H1 (cell line): ENCODE measurements around the gene BICDL1. TPM values are rescaled to one million over a fixed set of nuclear protein-coding genes. Genes with fewer than 3 reads are reported as not detected.

ENCODE experiments used
- CTCF ChIA-PET: fragments of 300-600 bp; sonication (Branson Sonifier 250); formaldehyde crosslinking; loops from one replicate; lab custom pipeline; 2021; ENCODE audit not compliant: partially characterized antibody; lab: Charles Lee
- POLR2A ChIA-PET: fragments of 300-600 bp; sonication (Branson Sonifier 250); formaldehyde crosslinking; loops from one replicate; lab custom pipeline; 2021; ENCODE audit warnings: inconsistent platforms; ENCODE audit not compliant: partially characterized antibody; lab: Charles Lee
- DNase-seq, 2 experiments: peaks; one replicate each; pipeline versions ENCODE4 v3.0.0 to v3.0.0-alpha.2; 2010 to 2022; ENCODE audit warnings: low spot score in 2 of 2, low read depth in 1 of 2, mixed read lengths in 1 of 2
- FAIRE-seq: peaks from 2 replicates; lab custom pipeline; 2011; peaks lifted over from hg19 to GRCh38; lab: Jason Lieb, UNC
- H2AFZ ChIP-seq: 2 replicates; pipeline ENCODE4 v1.8.1; 2012; ENCODE audit warnings: low read length, inconsistent platforms
- H2AK5ac ChIP-seq: 2 replicates; pipeline ENCODE4 v1.6.1; 2013; ENCODE audit warnings: low read depth, low read length
- H2BK120ac ChIP-seq: replicated peaks from 2 replicates; pipeline ENCODE3; 2013; ENCODE audit warnings: low read depth, low read length, inconsistent platforms
- H2BK12ac ChIP-seq: 2 replicates; pipeline ENCODE4 v1.6.1; 2013; ENCODE audit warnings: low read depth, low read length
- H2BK15ac ChIP-seq: 2 replicates; pipeline ENCODE4 v1.6.1; 2013; ENCODE audit warnings: low read length
- H2BK20ac ChIP-seq: 2 replicates; pipeline ENCODE4 v1.6.1; 2013; ENCODE audit warnings: low read length
- H2BK5ac ChIP-seq: 2 replicates; pipeline ENCODE4 v1.6.1; 2013; ENCODE audit warnings: low read depth, low read length
- H3K14ac ChIP-seq: 2 replicates; pipeline ENCODE4 v1.6.1; 2013; ENCODE audit warnings: inconsistent platforms; ENCODE audit not compliant: insufficient read length
- H3K18ac ChIP-seq: 2 replicates; pipeline ENCODE4 v1.6.1; 2013; ENCODE audit warnings: low read length; ENCODE audit errors: extremely low read depth
- H3K23ac ChIP-seq: 2 replicates; pipeline ENCODE4 v1.6.1; 2013; ENCODE audit warnings: inconsistent platforms; ENCODE audit not compliant: insufficient read length
- H3K23me2 ChIP-seq: 2 replicates; pipeline ENCODE4 v1.6.1; 2013; ENCODE audit warnings: low read depth, low read length
- H3K27ac ChIP-seq: 2 replicates; pipeline ENCODE4 v1.6.1; 2011; ENCODE audit warnings: low read depth, low read length, inconsistent platforms
- H3K27me3 ChIP-seq, 4 experiments: replicated peaks in 1 of 4; 1 replicate in 1 of 4; 2 replicates in 3 of 4; pipeline versions ENCODE4 v1.6.1 to v1.8.1; 2011 to 2013; ENCODE audit warnings: low read length in 3 of 4, mild to moderate bottlenecking in 3 of 4, inconsistent platforms in 2 of 4, mixed read lengths in 2 of 4, moderate library complexity in 1 of 4; ENCODE audit not compliant: control insufficient read depth in 3 of 4, insufficient read depth in 3 of 4; ENCODE audit errors: extremely low read depth in 1 of 4
- H3K36me3 ChIP-seq, 4 experiments: 2 replicates each; pipeline versions ENCODE4 v1.6.1 to v1.8.1; 2011 to 2013; ENCODE audit warnings: mild to moderate bottlenecking in 4 of 4, low read length in 3 of 4, moderate library complexity in 2 of 4, control low read depth in 1 of 4, inconsistent platforms in 1 of 4; ENCODE audit not compliant: insufficient read depth in 4 of 4, control insufficient read depth in 2 of 4
- H3K4ac ChIP-seq: replicated peaks from 2 replicates; pipeline ENCODE3; 2013; ENCODE audit warnings: low read length, low read depth, mixed read lengths, inconsistent platforms; ENCODE audit not compliant: insufficient read length
- H3K4me1 ChIP-seq, 4 experiments: replicated peaks in 1 of 4; 1 replicate in 1 of 4; 2 replicates in 3 of 4; pipeline versions ENCODE4 v1.6.1 to v1.8.1; 2011 to 2013; ENCODE audit warnings: low read length in 3 of 4, inconsistent platforms in 2 of 4, mixed read lengths in 1 of 4; ENCODE audit not compliant: insufficient read depth in 4 of 4, control insufficient read depth in 3 of 4
- H3K4me2 ChIP-seq, 2 experiments: 2 replicates each; pipeline versions ENCODE4 v1.6.1 to v1.8.1; 2011 to 2013; ENCODE audit warnings: low read depth in 2 of 2, low read length in 2 of 2, control low read depth in 1 of 2, inconsistent platforms in 1 of 2, mild to moderate bottlenecking in 1 of 2; ENCODE audit not compliant: insufficient read depth in 1 of 2
- H3K4me3 ChIP-seq, 4 experiments: fragments of 200-600, 300-600 bp in 1 of 4; sonication (generic), shearing (Covaris generic), sonication (Bioruptor Twin) in 1 of 4; 2 replicates each; pipeline versions ENCODE4 v1.5.1 to v1.8.1; 2011 to 2016; ENCODE audit warnings: low read length in 4 of 4, low read depth in 3 of 4, control low read depth in 2 of 4, inconsistent platforms in 2 of 4, mild to moderate bottlenecking in 2 of 4, mixed read lengths in 1 of 4, moderate library complexity in 1 of 4; ENCODE audit not compliant: insufficient read depth in 2 of 4; ENCODE audit errors: extremely low read depth in 1 of 4
- H3K56ac ChIP-seq: replicated peaks from 2 replicates; pipeline ENCODE3; 2013; ENCODE audit warnings: low read depth, mild to moderate bottlenecking, mixed read lengths, low read length, inconsistent platforms; ENCODE audit not compliant: insufficient read length
- H3K79me1 ChIP-seq: 2 replicates; pipeline ENCODE4 v1.6.1; 2013; ENCODE audit warnings: low read depth, low read length, control low read depth
- H3K79me2 ChIP-seq, 2 experiments: 2 replicates each; pipeline versions ENCODE4 v1.6.1 to v1.8.1; 2012 to 2013; ENCODE audit warnings: low read length in 2 of 2, mild to moderate bottlenecking in 2 of 2, inconsistent platforms in 1 of 2; ENCODE audit not compliant: insufficient read depth in 2 of 2, control insufficient read depth in 1 of 2
- H3K9ac ChIP-seq, 4 experiments: replicated peaks in 1 of 4; 1 replicate in 1 of 4; 2 replicates in 3 of 4; pipeline versions ENCODE4 v1.6.1 to v1.8.1; 2011 to 2013; ENCODE audit warnings: low read depth in 3 of 4, low read length in 3 of 4, control low read depth in 2 of 4, mild to moderate bottlenecking in 2 of 4, moderate library complexity in 2 of 4, inconsistent platforms in 1 of 4; ENCODE audit errors: extremely low read depth in 1 of 4
- H3K9me3 ChIP-seq, 2 experiments: 2 replicates each; pipeline versions ENCODE4 v1.6.1 to v1.8.1; 2012 to 2013; ENCODE audit warnings: mild to moderate bottlenecking in 2 of 2, moderate library complexity in 2 of 2, control low read depth in 1 of 2, inconsistent platforms in 1 of 2, low read depth in 1 of 2, low read length in 1 of 2, mixed read lengths in 1 of 2; ENCODE audit not compliant: insufficient read depth in 2 of 2
- H4K20me1 ChIP-seq, 2 experiments: replicated peaks in 1 of 2; 2 replicates each; pipeline versions ENCODE3 to v1.8.1; 2011 to 2013; ENCODE audit warnings: inconsistent platforms in 2 of 2, low read length in 2 of 2, mild to moderate bottlenecking in 1 of 2; ENCODE audit not compliant: insufficient read depth in 2 of 2, control insufficient read depth in 1 of 2
- H4K5ac ChIP-seq: 2 replicates; pipeline ENCODE4 v1.6.1; 2013; ENCODE audit warnings: low read length, low read depth, mixed read lengths, inconsistent platforms; ENCODE audit not compliant: insufficient read length
- H4K8ac ChIP-seq: 2 replicates; pipeline ENCODE4 v1.8.0; 2013; ENCODE audit warnings: mild to moderate bottlenecking, moderate library complexity, low read length, inconsistent platforms; ENCODE audit not compliant: insufficient read depth; ENCODE audit errors: extremely low read depth
- H4K91ac ChIP-seq: replicated peaks from 2 replicates; pipeline ENCODE3; 2013; ENCODE audit warnings: low read length, mixed read lengths, inconsistent platforms; ENCODE audit not compliant: insufficient read length
- BACH1 ChIP-seq: IDR thresholded peaks from 2 replicates; pipeline ENCODE4 v1.6.1; 2012; ENCODE audit warnings: low read length, improper control_type of control experiment
- CBX5 ChIP-seq: fragments of 300-800, 300-1000 bp; sonication (generic); IDR thresholded peaks from 2 replicates; pipeline ENCODE4 v1.7.1; 2016; ENCODE audit warnings: antibody characterized with exemption, low read length, low read depth
- CBX8 ChIP-seq: fragments of 300-800, 300-1000 bp; sonication (generic); IDR thresholded peaks from 2 replicates; pipeline ENCODE4 v1.7.1; 2016; ENCODE audit warnings: low read depth, low read length, borderline replicate concordance
- GABPA ChIP-seq: IDR thresholded peaks from 2 replicates; pipeline ENCODE4 v1.6.1; 2011; ENCODE audit warnings: mild to moderate bottlenecking, low read length, moderate library complexity, borderline replicate concordance; ENCODE audit not compliant: insufficient read depth
- MAX ChIP-seq: IDR thresholded peaks from 2 replicates; pipeline ENCODE4 v1.6.1; 2012; ENCODE audit warnings: inconsistent platforms
- POLR2AphosphoS5 ChIP-seq: IDR thresholded peaks from 2 replicates; pipeline ENCODE4 v1.6.1; 2011; ENCODE audit warnings: low read depth, low read length
- RBBP5 ChIP-seq: IDR thresholded peaks from 2 replicates; pipeline ENCODE4 v1.7.1; 2012; ENCODE audit warnings: low read depth, mild to moderate bottlenecking, inconsistent platforms, low read length, moderate library complexity, borderline replicate concordance
- SIRT6 ChIP-seq: IDR thresholded peaks from one replicate; pipeline ENCODE4 v1.7.1; 2012; ENCODE audit warnings: low read length, inconsistent platforms
- SUZ12 ChIP-seq: fragments of 200-600 bp; sonication (generic); IDR thresholded peaks from 2 replicates; pipeline ENCODE4 v1.6.1; 2012; ENCODE audit warnings: mild to moderate bottlenecking, inconsistent platforms, low read length, moderate library complexity, mixed read lengths
- USF2 ChIP-seq: IDR thresholded peaks from 2 replicates; pipeline ENCODE4 v1.6.1; 2011; ENCODE audit warnings: low read length, improper control_type of control experiment
- ZNF274 ChIP-seq: IDR thresholded peaks from 2 replicates; pipeline ENCODE4 v1.7.0; 2012; ENCODE audit warnings: low read length, borderline replicate concordance; ENCODE audit errors: extremely low read depth
- WGBS, 2 experiments: shearing (Covaris generic) in 1 of 2; methylation state at CpG; one replicate each; pipeline versions ENCODE4 v1.1.6 to v1.1.7; 2013 to 2015; ENCODE audit warnings: low lambda C conversion rate in 2 of 2, mixed read lengths in 2 of 2, inconsistent platforms in 1 of 2, low coverage in 1 of 2, missing lambda C conversion rate in 1 of 2; ENCODE audit not compliant: insufficient replicate concordance in 2 of 2, insufficient coverage in 1 of 2, insufficient read length in 1 of 2; ENCODE audit errors: extremely low coverage in 1 of 2, missing lambda C conversion rate in 1 of 2; 5-methylcytosine and 5-hydroxymethylcytosine counted together
- polyA plus RNA-seq, 7 experiments: library from polyadenylated mRNA; depleted of rRNA in 3 of 7; stranded (reverse) in 5 of 7; unstranded in 2 of 7; fragments of >200 nt in 5 of 7; fragments of 200-250 nt in 2 of 7; gene quantifications; 1 replicate in 5 of 7; 2 replicates in 1 of 7; 4 replicates in 1 of 7; pipeline versions ENCODE4 v1.2.1 to v1.2.3, GENCODE V29; 2011 to 2013; ENCODE audit warnings: missing spikeins in 2 of 7, mixed read lengths in 2 of 7
- total RNA-seq: library from RNA; stranded (reverse); fragmentation: NEBNext Ultra II Directional; extraction: Animal tissue kit (Norgen Biotek cat#: 25700); gene quantifications from 2 replicates; pipeline ENCODE4 v1.2.1, GENCODE V29; 2021

Gene BICDL1
- total and polyA plus RNA-seq, 2 of the 8 experiments (the other 6 are each of a cell fraction or from before 2014, with no cell fraction given): 17.2 to 25.9 TPM

DNA sequence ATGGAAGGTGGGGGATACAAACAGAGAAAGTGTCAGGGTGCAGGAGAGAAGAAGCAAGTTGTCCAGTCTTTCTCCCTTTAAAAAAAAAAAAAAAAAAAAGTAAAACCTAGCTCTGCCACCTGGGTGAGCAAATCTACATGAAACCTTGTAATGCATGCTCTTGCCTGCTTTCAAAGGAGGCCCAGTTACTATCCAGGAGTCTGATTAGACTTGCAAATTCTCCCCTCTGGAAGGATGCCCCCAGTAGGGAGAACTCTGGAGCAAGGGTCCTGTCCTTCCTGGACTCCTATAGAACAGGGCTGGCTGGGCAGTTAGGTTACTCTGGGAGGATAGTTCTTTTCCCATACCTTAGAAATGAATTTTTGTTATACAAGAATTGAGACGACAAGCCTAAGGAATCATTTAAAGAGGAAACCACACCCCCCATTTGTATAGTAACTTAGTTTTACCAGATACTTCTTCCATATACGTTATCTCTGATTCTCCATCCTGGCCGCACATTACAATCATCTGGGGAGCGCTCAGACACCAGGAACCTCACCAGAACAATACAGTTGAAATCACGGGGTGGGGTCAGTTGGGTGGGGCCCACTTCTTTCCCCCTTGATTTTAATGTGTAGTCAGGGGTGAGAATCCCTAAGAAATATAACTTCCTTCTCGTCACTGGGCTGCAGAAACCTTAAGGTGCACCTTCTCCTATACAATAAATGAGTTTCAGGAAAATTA is 97.0 kb downstream of the BICDL1 start:
- no peak overlapping the region for H3K56ac ChIP-seq
- WGBS, 2 experiments: 48% methylated on average over 6 of the region's 6 CpGs; no CpG with 5 or more reads in 1 of the 2 experiments
- no peaks in the 10 kb centered on the region for H3K36me3 ChIP-seq
- no peak overlapping the region for H3K9ac ChIP-seq
- peak overlapping the region; percentile 3 to 59 for H3K4me2 ChIP-seq
- peaks cover 9 to 21% (median 12%) of the 10 kb centered on the region in 4 experiments for H3K4me1 ChIP-seq
- POLR2A ChIA-PET: interaction anchor here (1.0 to 11.7 kb wide), 8 partner anchors 10 to 206 kb away, joined by 3 to 96 read pairs (median 5); partner anchors contain the start of genes BICDL1, RAB35, RNU4-1 and RNU4-2
- H2BK5ac ChIP-seq: 0 out of 2 replicates have a peak overlapping the region, but pooled peaks have one; percentile 44
- H4K91ac ChIP-seq: no peak overlapping the region
- H3K14ac ChIP-seq: no peak overlapping the region
- H3K27me3 ChIP-seq: no peaks in the 10 kb centered on the region
- H2BK20ac ChIP-seq: no peak overlapping the region
- no peak overlapping the region for H2AK5ac ChIP-seq
- no peaks in the 10 kb centered on the region for H4K20me1 ChIP-seq
- peak overlapping the region; percentile 71; the same call in 1 of the 2 replicates for H3K18ac ChIP-seq
- peaks cover 4% of the 10 kb centered on the region; the same call in 1 of the 2 replicates for H3K23me2 ChIP-seq
- no peak overlapping the region for H2AFZ ChIP-seq
- peak overlapping the region; percentile 26; the same call in 1 of the 2 replicates for H3K27ac ChIP-seq
- no peak overlapping the region for H3K23ac ChIP-seq
- CTCF ChIA-PET: interaction anchor here (0.8 to 1.4 kb wide), 8 partner anchors 8 to 98 kb away, joined by 3 to 12 read pairs (median 3); partner anchors contain the start of gene RAB35
- peak overlapping the region in 1 of 4 experiments; percentile 42; a peak in 2 of 8 replicates for H3K4me3 ChIP-seq
- no peak overlapping the region for H3K4ac ChIP-seq
- no peaks in the 10 kb centered on the region for H3K9me3 ChIP-seq
- peak overlapping the region; percentile 95 for H2BK120ac ChIP-seq
- no peaks in the 10 kb centered on the region for H3K79me1 ChIP-seq
- no peak overlapping the region for H2BK15ac ChIP-seq
- no peak overlapping the region for H4K8ac ChIP-seq
- H2BK12ac ChIP-seq: peak overlapping the region; percentile 39; the same call in 1 of the 2 replicates
- H3K79me2 ChIP-seq: no peaks in the 10 kb centered on the region
- H4K5ac ChIP-seq: no peak overlapping the region
- FAIRE-seq (no peak), DNase-seq (peak in 1 of 2 experiments; percentile 23)
- no peak for TF ChIP-seq RBBP5
- no peak for TF ChIP-seq ZNF274
- TF ChIP-seq SUZ12: no peak
- no peak for TF ChIP-seq BACH1
- TF ChIP-seq USF2: no peak
- TF ChIP-seq CBX5: no peak
- no peak for TF ChIP-seq SIRT6
- no peak for TF ChIP-seq MAX
- TF ChIP-seq GABPA: no peak
- no peak for TF ChIP-seq CBX8
- no peak for TF ChIP-seq POLR2AphosphoS5
